Measurements from ENCODE around the gene DDX19B.

Gene DDX19B

DNA sequence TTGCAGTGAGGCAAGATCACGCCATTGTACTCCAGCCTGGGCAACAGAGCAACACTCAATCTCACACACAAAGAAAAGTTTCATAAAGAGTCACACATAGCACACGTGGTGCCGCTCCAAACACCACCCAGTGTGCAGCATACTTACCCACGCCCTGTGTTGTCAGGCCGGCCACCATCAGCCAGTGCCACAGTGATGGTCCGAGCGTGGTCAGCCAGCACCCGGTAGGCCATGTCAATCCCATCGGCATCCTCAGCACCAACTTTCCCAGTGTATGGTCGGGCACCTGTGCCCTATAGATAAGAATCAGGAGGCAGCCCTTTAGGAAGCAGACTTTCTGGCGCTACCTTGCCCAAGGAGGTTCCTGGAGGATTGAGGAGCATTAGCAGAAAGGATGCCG lies 29.5 kb upstream of the DDX19B start:
- no peak for TF ChIP-seq GATA3 (IDR thresholded peaks at IDR 0.05; ENCODE audit: low read depth, low read length)

DNA sequence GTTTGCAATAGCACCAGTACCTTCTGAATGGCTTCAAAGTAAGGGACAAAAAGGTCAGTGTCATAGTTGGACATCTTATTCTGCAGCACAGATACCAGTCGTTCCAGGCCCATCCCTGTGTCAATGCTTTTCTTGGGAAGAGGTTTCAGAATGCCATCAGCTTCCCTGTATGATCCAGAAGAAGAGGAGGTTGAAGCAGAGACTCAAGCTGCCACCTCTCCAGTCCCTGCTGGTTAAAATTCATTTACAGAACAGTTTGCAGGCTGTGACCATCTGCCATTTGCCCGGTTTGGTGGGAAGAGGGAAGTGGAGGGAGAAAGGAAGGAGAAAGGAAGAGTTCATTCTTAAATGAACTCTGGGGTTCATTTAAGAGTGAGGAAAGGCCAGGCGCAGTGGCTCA lies 28.8 kb upstream of the DDX19B start:
- no peak for TF ChIP-seq GATA2 (IDR thresholded peaks at IDR 0.05; ENCODE audit: low read depth, low read length)
- TF ChIP-seq GATA3 (IDR thresholded peaks at IDR 0.05; ENCODE audit: low read depth, low read length): no peak

- no peak for TF ChIP-seq GATA3 (IDR thresholded peaks at IDR 0.05; ENCODE audit: low read depth, low read length)
Observed at GRCh38 chr16:70271696-70272095, 27.3 kb upstream of the DDX19B start.

GRCh38 chr16:70276392-70276791 lies 22.6 kb upstream of the DDX19B start:
- TF ChIP-seq GATA3 (IDR thresholded peaks at IDR 0.05; ENCODE audit: low read depth, low read length) (no peak), GATA2 (IDR thresholded peaks at IDR 0.05; ENCODE audit: low read depth, low read length) (no peak)

DNA sequence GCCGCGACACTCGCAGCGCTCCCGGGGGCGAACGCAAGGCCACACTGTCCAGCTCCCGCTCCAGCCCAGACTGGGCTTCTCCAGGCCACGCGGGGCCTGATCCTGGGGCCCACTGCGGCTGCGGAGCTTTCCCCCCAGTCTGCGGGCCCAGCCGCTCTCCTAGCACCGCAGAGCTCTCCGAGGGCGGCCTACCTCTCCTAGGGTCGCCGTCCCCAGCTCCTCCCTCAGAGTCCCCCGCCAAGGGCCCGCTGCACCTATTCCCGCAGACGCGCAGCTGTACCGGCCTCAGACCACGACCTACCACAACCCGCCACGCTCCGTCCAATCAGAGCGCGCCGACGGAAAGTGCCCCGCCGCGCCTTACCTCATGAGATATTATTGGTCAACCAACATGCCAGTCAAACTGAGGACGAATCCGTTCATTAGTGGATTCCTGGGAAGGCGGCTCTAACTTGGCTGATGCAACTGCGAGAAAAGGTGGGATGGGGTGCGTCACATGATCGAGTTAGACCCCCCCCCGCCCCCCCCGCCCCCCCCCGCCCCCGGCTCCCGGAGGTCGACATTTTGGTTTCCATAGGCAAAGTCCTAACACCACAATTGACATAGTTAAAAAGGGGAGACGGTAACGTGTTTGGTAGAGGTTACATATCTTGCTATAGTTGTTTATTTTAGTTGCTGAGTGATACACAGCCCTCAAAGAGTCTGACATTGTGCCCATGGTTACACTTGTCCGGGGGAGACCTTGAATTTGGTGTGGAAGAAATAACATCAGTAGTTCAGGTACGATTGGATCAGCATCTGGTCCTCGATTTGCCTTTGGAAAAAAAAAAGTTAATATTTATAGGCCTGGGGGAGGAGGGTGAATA lies 9.5 kb upstream of the DDX19B start, which contains the start of gene AARS1:
AARS1 (minus strand) TSS at position 278 of the 866 bp plus-strand sequence. CDS start 6,743 bp downstream, outside the sequence.
- TF ChIP-seq GATA3 (IDR thresholded peaks at IDR 0.05; ENCODE audit: low read depth, low read length): no peak
- no peak for TF ChIP-seq GATA2 (IDR thresholded peaks at IDR 0.05; ENCODE audit: low read depth, low read length)

DNA sequence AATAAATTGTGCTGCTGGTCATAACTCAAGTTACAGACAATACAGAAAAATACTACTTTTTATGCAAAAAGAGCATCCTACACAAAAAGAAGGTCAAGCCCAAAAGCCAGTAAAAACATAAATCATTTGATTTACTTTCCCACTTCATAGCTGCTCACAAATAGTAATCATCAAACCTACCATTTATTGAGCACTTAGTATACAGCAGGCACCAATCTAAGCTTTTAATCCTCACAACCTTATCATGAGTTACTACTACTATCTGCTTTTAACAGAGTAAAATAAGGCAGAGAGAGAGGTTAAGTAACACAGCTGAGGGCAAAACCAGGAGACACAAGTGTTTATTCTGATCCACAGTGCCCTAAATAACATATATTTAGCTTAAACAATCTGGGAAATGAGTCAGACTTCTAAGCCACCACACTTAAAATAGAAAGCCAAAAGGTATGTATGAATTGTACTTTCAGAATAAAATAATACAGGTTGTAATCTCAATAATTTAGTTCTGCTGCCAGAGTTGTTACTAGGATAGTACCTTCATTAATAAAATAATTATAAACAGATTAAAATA lies 8.0 kb upstream of the DDX19B start:
- no peak for TF ChIP-seq GATA2 (IDR thresholded peaks at IDR 0.05; ENCODE audit: low read depth, low read length)
- TF ChIP-seq GATA3 (IDR thresholded peaks at IDR 0.05; ENCODE audit: low read depth, low read length): no peak

DNA sequence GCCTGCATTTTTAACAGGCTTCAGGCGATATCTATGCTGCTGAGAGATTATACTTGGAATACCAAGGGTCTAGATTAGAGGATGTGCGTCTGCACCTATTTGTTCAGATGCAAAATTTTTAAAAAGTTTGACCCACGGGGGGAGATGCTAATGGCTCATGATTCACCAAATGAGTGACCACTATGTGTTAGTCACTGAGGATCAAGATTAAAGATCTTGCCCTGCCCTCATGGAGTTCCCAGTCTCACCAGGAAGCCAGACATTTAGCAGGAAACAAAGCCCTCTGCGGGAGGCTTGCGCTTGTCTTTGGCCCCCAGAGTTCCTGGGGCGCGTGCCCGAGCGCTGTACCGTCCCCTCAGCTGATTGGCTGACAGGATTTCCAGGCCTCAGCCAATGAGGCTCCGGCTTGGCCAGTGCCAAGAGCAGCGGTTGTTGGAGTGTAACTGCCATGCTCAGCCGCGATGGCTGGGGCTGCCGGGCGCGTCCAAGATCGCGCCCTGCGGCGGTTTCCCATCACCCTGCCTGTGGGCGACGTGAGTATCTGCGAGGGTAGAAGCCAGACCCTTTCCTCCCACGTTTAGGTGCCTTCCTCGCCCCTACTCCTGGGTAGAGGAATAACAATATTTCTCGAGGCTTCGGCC lies 4.5 kb upstream of the DDX19B start:
- TF ChIP-seq GATA2 (IDR thresholded peaks at IDR 0.05; ENCODE audit: low read depth, low read length) (no peak), GATA3 (IDR thresholded peaks at IDR 0.05; ENCODE audit: low read depth, low read length) (no peak)

GRCh38 chr16:70295634-70296033 lies 3.4 kb upstream of the DDX19B start:
- TF ChIP-seq GATA3 (IDR thresholded peaks at IDR 0.05; ENCODE audit: low read depth, low read length) (no peak), GATA2 (IDR thresholded peaks at IDR 0.05; ENCODE audit: low read depth, low read length) (no peak)

- TF ChIP-seq GATA2 (IDR thresholded peaks at IDR 0.05; ENCODE audit: low read depth, low read length): no peak
- no peak for TF ChIP-seq GATA3 (IDR thresholded peaks at IDR 0.05; ENCODE audit: low read depth, low read length)
Observed at GRCh38 chr16:70301121-70301520, 2.1 kb downstream of the DDX19B start.

GRCh38 chr16:70302745-70303144 lies 3.8 kb downstream of the DDX19B start:
- TF ChIP-seq GATA3 (IDR thresholded peaks at IDR 0.05; ENCODE audit: low read depth, low read length) (no peak), GATA2 (IDR thresholded peaks at IDR 0.05; ENCODE audit: low read depth, low read length) (no peak)

- TF ChIP-seq GATA2 (IDR thresholded peaks at IDR 0.05; ENCODE audit: low read depth, low read length) (no peak), GATA3 (IDR thresholded peaks at IDR 0.05; ENCODE audit: low read depth, low read length) (no peak)
Observed at GRCh38 chr16:70304892-70305448, 6.0 kb downstream of the DDX19B start.

DNA sequence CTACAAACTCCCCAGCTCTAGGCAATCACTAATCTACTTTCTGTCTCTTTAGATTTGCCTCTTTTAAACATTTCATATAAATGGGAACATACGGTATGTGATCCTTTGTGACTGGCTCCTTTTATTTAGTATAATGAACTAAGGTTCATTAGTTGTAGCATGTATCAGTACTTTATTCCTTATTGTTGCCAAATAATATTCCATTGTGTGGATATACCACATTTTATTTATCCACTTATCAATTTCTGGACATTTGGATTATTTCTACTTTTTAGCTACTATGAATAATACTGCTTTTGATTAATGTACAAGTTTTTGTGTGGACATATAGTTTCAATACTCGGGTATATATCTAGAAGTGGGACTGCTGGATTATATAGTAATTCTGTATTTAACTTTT lies 7.9 kb downstream of the DDX19B start:
- no peak for TF ChIP-seq GATA3 (IDR thresholded peaks at IDR 0.05; ENCODE audit: low read depth, low read length)
- TF ChIP-seq GATA2 (IDR thresholded peaks at IDR 0.05; ENCODE audit: low read depth, low read length): no peak

DNA sequence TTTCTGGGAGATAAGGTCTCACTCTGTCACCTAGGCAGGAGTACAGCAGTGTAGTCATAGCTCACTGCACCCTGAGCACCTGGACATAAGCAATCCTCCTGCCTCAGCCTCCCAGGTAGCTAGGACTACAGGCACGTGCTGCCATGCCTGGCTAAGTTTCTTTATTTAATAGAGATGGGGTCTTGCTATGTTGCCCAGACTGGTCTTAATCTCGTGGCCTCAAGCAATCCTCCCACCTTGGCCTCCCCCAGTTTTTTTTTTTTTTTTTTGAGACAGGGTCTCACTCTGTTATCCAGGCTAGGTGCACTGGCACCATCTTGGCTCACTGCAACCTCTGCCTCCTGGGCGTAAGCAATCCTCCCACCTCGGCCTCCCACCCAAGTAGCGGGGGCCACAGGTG lies 21.1 kb downstream of the DDX19B start:
- TF ChIP-seq GATA2 (IDR thresholded peaks at IDR 0.05; ENCODE audit: low read depth, low read length) (no peak), GATA3 (IDR thresholded peaks at IDR 0.05; ENCODE audit: low read depth, low read length) (no peak)

DNA sequence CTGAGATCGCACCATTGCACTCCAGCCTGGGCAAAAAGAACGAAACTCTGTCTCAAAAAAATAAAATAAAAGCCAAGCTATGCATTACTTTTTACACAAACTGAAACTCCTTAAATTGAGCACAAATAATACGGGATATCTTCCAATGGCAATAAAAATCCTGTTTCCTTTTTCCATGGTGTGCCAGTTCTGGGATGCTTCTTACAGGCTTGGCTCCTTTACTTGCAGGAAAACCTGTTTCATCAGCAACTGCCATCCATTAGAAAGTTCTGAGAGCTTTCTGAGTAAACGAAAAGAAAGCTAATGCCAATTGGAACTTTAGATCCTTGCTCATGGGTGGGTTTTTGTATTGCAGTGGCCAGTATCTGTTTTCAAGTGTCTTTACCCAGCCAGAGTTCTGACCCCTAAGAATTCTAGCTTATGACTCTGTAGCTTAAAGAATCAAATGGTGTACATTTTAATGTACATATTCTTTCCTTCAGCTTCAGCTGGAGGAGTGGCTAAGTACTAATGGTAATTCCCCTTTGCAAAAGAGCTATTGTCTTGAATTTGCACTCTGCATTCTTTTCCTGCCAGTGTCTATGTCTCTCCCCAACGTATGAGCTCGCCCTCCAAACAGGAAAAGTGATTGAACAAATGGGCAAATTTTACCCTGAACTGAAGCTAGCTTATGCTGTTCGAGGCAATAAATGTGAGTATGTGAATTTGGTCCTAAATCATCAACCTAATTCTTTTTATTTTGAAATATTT lies 26.2 kb downstream of the DDX19B start:
- no peak for TF ChIP-seq GATA2 (IDR thresholded peaks at IDR 0.05; ENCODE audit: low read depth, low read length)
- no peak for TF ChIP-seq GATA3 (IDR thresholded peaks at IDR 0.05; ENCODE audit: low read depth, low read length)
